Cardiac muscle cell (in vitro differentiated cells and primary cell): ENCODE results near the gene USP12. TPM values are rescaled to one million over a fixed set of nuclear protein-coding genes. Genes with fewer than 3 reads are reported as not detected.
A peak's percentile ranks its signal among the peaks of the same experiment; 100 is the strongest.
"Not testable (repeated sequence)": the region's sequence is repeated elsewhere in the genome, so short reads cannot be mapped to it uniquely, and the experiment has no call there.

ENCODE experiments used
- DNase-seq, 2 donors: peaks; one replicate each; pipeline versions ENCODE4 v3.0.0 to v3.0.0-alpha.2; 2010 to 2017; ENCODE audit warnings: low read depth in 1 of 2, low spot score in 1 of 2
- H3K27ac ChIP-seq: fragments of 200-600 bp; sonication (generic); 2 replicates; pipeline ENCODE4 v1.5.1; 2016
- H3K27me3 ChIP-seq: fragments of 200-600 bp; sonication (generic); 2 replicates; pipeline ENCODE4 v1.6.0; 2016; ENCODE audit warnings: control low read depth
- H3K36me3 ChIP-seq: fragments of 200-600 bp; sonication (generic); 2 replicates; pipeline ENCODE4 v1.5.1; 2016; ENCODE audit warnings: control low read depth
- H3K4me1 ChIP-seq: fragments of 200-600 bp; sonication (generic); 2 replicates; pipeline ENCODE4 v1.8.1; 2017; ENCODE audit warnings: low read depth, mild to moderate bottlenecking, mixed run types
- H3K4me3 ChIP-seq: fragments of 200-600 bp; sonication (generic); 2 replicates; pipeline ENCODE4 v1.5.1; 2016; ENCODE audit warnings: mild to moderate bottlenecking
- H3K9me3 ChIP-seq: fragments of 200-600 bp; sonication (generic); 2 replicates; pipeline ENCODE4 v1.5.1; 2017; ENCODE audit warnings: low read depth, mild to moderate bottlenecking, control low read depth
- polyA plus RNA-seq: library from polyadenylated mRNA; unstranded; fragments of >200 nt; fragmentation: Nextera tagmentation; extraction: Ambion mirVana; gene quantifications from 2 replicates; pipeline ENCODE4 v1.2.1, GENCODE V29; 2016
- total RNA-seq: library from RNA; depleted of rRNA; stranded (reverse); fragments of >200 nt; gene quantifications from 2 replicates; pipeline ENCODE4 v1.2.3, GENCODE V29; 2016
- TF ChIP-seq, protein P1 (sequence below): IDR thresholded peaks from 2 replicates; pipeline ENCODE4 v1.5.1; 2012; ENCODE audit warnings: low read depth, mild to moderate bottlenecking, low read length

USP12 gene
- total and polyA plus RNA-seq, 2 experiments from 2014 or later = 7.5 to 10.1 TPM

DNA sequence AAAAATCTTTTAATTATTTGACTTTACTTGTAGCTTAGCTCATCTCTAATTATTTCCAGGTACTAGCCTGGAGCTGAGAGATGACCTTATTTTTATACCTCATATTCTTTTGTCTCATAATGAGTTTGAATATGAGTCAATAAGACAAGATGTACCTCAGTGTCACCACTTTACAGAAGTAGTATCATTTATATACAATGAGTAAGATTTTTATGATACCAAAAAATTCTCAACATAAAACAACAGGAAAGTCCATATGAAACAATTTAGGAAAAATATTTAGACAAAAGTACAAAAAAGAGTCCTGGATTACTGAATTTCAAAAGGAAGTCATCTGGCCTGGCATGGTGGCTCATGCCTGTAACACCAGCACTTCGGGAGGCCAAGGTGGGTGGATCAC is 21.4 kb upstream of the USP12 start:
- H3K27ac ChIP-seq = no peak overlapping the region
- H3K9me3 ChIP-seq = no peaks in the 10 kb centered on the region
- no peak overlapping the region for H3K4me3 ChIP-seq
- H3K27me3 ChIP-seq = no peaks in the 10 kb centered on the region
- H3K4me1 ChIP-seq = no peaks in the 10 kb centered on the region
- no peak for DNase-seq
- no peaks in the 10 kb centered on the region for H3K36me3 ChIP-seq
- TF ChIP-seq, protein P1, sequence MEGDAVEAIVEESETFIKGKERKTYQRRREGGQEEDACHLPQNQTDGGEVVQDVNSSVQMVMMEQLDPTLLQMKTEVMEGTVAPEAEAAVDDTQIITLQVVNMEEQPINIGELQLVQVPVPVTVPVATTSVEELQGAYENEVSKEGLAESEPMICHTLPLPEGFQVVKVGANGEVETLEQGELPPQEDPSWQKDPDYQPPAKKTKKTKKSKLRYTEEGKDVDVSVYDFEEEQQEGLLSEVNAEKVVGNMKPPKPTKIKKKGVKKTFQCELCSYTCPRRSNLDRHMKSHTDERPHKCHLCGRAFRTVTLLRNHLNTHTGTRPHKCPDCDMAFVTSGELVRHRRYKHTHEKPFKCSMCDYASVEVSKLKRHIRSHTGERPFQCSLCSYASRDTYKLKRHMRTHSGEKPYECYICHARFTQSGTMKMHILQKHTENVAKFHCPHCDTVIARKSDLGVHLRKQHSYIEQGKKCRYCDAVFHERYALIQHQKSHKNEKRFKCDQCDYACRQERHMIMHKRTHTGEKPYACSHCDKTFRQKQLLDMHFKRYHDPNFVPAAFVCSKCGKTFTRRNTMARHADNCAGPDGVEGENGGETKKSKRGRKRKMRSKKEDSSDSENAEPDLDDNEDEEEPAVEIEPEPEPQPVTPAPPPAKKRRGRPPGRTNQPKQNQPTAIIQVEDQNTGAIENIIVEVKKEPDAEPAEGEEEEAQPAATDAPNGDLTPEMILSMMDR = no peak

- H3K27me3 ChIP-seq, H3K4me3 ChIP-seq, H3K27ac ChIP-seq, H3K9me3 ChIP-seq, H3K36me3 ChIP-seq, H3K4me1 ChIP-seq, DNase-seq: not testable (repeated sequence)
Measured at GRCh38 chr13:27192367-27192766, 20.8 kb upstream of the USP12 start.

GRCh38 chr13:27189192-27189591 is 17.6 kb upstream of the USP12 start:
- Histone ChIP-seq H3K36me3 (no peaks in the 10 kb centered on the region), H3K4me1 (no peaks in the 10 kb centered on the region), H3K27me3 (no peaks in the 10 kb centered on the region), H3K4me3 (no peak overlapping the region), H3K27ac (no peak overlapping the region), H3K9me3 (no peaks in the 10 kb centered on the region)
- TF ChIP-seq, protein P1 = no peak
- DNase-seq = no peak

- DNase-seq = no peak
- no peak overlapping the region for H3K27ac ChIP-seq
- no peaks in the 10 kb centered on the region for H3K27me3 ChIP-seq
- H3K4me3 ChIP-seq = no peak overlapping the region
- H3K9me3 ChIP-seq = no peaks in the 10 kb centered on the region
- TF ChIP-seq, protein P1 = no peak
- no peaks in the 10 kb centered on the region for H3K4me1 ChIP-seq
- H3K36me3 ChIP-seq = no peaks in the 10 kb centered on the region
Measured at GRCh38 chr13:27188239-27188638, 16.6 kb upstream of the USP12 start.

DNA sequence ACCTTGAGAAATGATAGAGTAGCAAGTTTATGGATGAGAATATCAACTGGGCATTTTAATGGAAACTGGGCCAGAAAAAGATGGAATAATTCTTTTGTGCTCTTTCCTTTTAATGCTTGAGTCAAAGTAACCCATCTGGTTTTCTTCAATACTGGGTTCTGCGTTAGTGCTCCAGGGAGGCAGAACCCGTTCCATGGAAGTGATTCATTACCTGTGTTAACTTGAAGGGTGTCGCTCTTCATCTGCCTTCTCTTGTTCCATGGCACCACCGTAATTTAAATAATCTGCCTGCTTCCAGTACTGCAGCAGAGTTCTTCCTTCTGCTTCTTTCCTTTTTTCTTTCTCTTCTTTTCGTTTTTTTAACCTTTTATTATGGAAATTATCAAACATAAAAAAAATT is 14.7 kb upstream of the USP12 start:
- TF ChIP-seq, protein P1 = no peak
- Histone ChIP-seq H3K9me3 (no peaks in the 10 kb centered on the region), H3K4me3 (no peak overlapping the region), H3K4me1 (peaks cover 4% of the 10 kb centered on the region), H3K27ac (no peak overlapping the region), H3K27me3 (no peaks in the 10 kb centered on the region), H3K36me3 (no peaks in the 10 kb centered on the region)
- no peak for DNase-seq

DNA sequence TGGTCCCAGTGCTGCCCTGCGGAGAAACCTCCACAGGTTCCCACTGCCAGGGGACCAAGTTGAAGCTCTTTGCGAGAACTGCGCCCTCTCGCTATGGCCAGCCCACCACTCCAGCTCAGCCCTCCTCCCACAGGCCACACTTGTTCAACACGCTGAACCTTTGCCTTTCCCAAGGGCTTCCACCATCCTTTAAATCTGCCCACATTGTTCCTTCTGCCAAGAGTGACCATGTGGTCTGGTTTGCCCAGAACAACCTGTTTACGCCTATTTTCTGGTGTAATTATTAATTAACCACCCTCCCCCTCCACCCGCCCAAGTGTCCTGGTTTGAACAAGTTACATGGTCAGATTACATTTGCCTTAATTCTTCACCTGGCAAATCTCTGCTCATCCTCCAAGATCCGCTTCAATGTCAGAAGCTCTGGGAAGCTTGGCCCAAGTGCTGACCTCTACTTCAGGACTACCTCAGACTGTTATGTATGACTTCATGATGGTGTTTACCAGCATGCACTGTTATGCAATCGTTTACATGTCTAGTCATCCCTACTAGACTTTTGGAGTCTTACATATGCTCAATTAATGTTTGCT is 12.0 kb upstream of the USP12 start:
- no peak overlapping the region for H3K27ac ChIP-seq
- H3K4me1 ChIP-seq = peaks cover 4% of the 10 kb centered on the region
- TF ChIP-seq, protein P1 = no peak
- peak in 1 of 2 donors; percentile 36 for DNase-seq
- H3K36me3 ChIP-seq = no peaks in the 10 kb centered on the region
- no peaks in the 10 kb centered on the region for H3K27me3 ChIP-seq
- H3K4me3 ChIP-seq = no peak overlapping the region
- H3K9me3 ChIP-seq = no peaks in the 10 kb centered on the region
